ENCODE measurements around the gene ZFP3.

- TF ChIP-seq CTCF (IDR thresholded peaks at IDR 0.05): no peak
- no peak for TF ChIP-seq POLR2A (IDR thresholded peaks at IDR 0.05)
Measured at GRCh38 chr17:5131146-5131715, 53.0 kb downstream of the ZFP3 start.
